IMR-90 (cell line): ENCODE measurements around the gene DIP2C. TPM values are rescaled to one million over a fixed set of nuclear protein-coding genes. Genes with fewer than 3 reads are reported as not detected.

Experiments
- ATAC-seq: fragments of 200-7000 bp; cut with Tn5 transposase; 2 replicates; pipeline ENCODE4 v1.9.1; 2020; ENCODE audit warnings: low read depth, mild to moderate bottlenecking, moderate library complexity
- BruUV-seq: library from RNA; stranded (reverse); fragments of 400-500 nt; replicated peaks from 2 replicates; lab custom pipeline; 2021; lab: Mats Ljungman, UMichigan
- CTCF ChIA-PET: fragments of 300-600 bp; formaldehyde crosslinking; extraction: SDS; loops from one replicate; lab custom pipeline; 2021; ENCODE audit warnings: antibody characterized with exemption; lab: Yijun Ruan, JAX
- POLR2A ChIA-PET: fragments of 300-600 bp; sonication (Branson Sonifier 250); formaldehyde crosslinking; loops from one replicate; lab custom pipeline; 2022; ENCODE audit warnings: antibody characterized with exemption; ENCODE audit not compliant: unreplicated experiment; lab: Charles Lee
- DNase-seq: peaks from one replicate; pipeline ENCODE4 v3.0.0; 2013
- H2AFZ ChIP-seq: replicated peaks from 2 replicates; pipeline ENCODE3; 2013; ENCODE audit warnings: low read length, mild to moderate bottlenecking; ENCODE audit not compliant: poor library complexity
- H2AK5ac ChIP-seq: 2 replicates; pipeline ENCODE4 v1.6.1; 2013; ENCODE audit warnings: low read depth, low read length, inconsistent platforms
- H2AK9ac ChIP-seq: replicated peaks from 2 replicates; pipeline ENCODE3; 2013; ENCODE audit warnings: mild to moderate bottlenecking, low read depth, low read length, moderate library complexity; ENCODE audit not compliant: poor library complexity
- H2BK120ac ChIP-seq: 2 replicates; pipeline ENCODE4 v1.6.1; 2013; ENCODE audit warnings: low read depth, low read length, inconsistent platforms
- H2BK15ac ChIP-seq: 3 replicates; pipeline ENCODE4 v1.6.1; 2013; ENCODE audit warnings: low read depth, low read length, inconsistent platforms
- H2BK20ac ChIP-seq: 2 replicates; pipeline ENCODE4 v1.6.1; 2013; ENCODE audit warnings: low read depth, mild to moderate bottlenecking, inconsistent platforms, low read length, moderate library complexity
- H2BK5ac ChIP-seq: 2 replicates; pipeline ENCODE4 v1.6.1; 2013; ENCODE audit warnings: mild to moderate bottlenecking, low read depth, low read length, inconsistent platforms; ENCODE audit not compliant: poor library complexity, severe bottlenecking
- H3K14ac ChIP-seq: replicated peaks from 2 replicates; pipeline ENCODE4 v1.6.1; 2013; ENCODE audit warnings: low read depth, low read length, inconsistent platforms
- H3K18ac ChIP-seq: 2 replicates; pipeline ENCODE4 v1.6.1; 2013; ENCODE audit warnings: low read depth, low read length, control low read depth
- H3K23ac ChIP-seq: 2 replicates; pipeline ENCODE4 v1.6.1; 2013; ENCODE audit warnings: low read depth, low read length, inconsistent platforms
- H3K27ac ChIP-seq: 2 replicates; pipeline ENCODE4 v1.5.1; 2013; ENCODE audit warnings: mild to moderate bottlenecking, control low read depth, low read length; ENCODE audit not compliant: insufficient read depth
- H3K27me3 ChIP-seq: 2 replicates; pipeline ENCODE4 v1.6.1; 2013; ENCODE audit warnings: low read length; ENCODE audit not compliant: control insufficient read depth, insufficient read depth
- H3K36me3 ChIP-seq: 2 replicates; pipeline ENCODE4 v1.6.1; 2013; ENCODE audit warnings: low read length, mixed read lengths; ENCODE audit not compliant: control insufficient read depth, insufficient read depth
- H3K4ac ChIP-seq: 2 replicates; pipeline ENCODE4 v1.6.1; 2013; ENCODE audit warnings: low read depth, low read length, inconsistent platforms
- H3K4me1 ChIP-seq: 2 replicates; pipeline ENCODE4 v1.6.1; 2013; ENCODE audit warnings: low read length, mixed read lengths; ENCODE audit not compliant: control insufficient read depth, insufficient read depth
- H3K4me2 ChIP-seq: 2 replicates; pipeline ENCODE4 v1.6.1; 2013; ENCODE audit warnings: low read depth, mild to moderate bottlenecking, control low read depth, low read length, moderate library complexity
- H3K4me3 ChIP-seq: 2 replicates; pipeline ENCODE4 v1.5.1; 2013; ENCODE audit warnings: low read depth, mild to moderate bottlenecking, control low read depth, low read length, moderate library complexity; ENCODE audit not compliant: insufficient read depth
- H3K56ac ChIP-seq: 2 replicates; pipeline ENCODE4 v1.6.1; 2013; ENCODE audit warnings: low read length, inconsistent platforms; ENCODE audit not compliant: insufficient read depth; ENCODE audit errors: extremely low read depth
- H3K79me1 ChIP-seq, 2 experiments: 2 replicates each; pipeline ENCODE4 v1.6.1; 2013; ENCODE audit warnings: low read length in 2 of 2, inconsistent platforms in 1 of 2, low read depth in 1 of 2
- H3K9ac ChIP-seq: 2 replicates; pipeline ENCODE4 v1.6.1; 2013; ENCODE audit warnings: low read depth, low read length, control low read depth
- H3K9me1 ChIP-seq: 2 replicates; pipeline ENCODE4 v1.6.1; 2013; ENCODE audit warnings: low read length, inconsistent platforms; ENCODE audit not compliant: insufficient read depth
- H3K9me3 ChIP-seq: 2 replicates; pipeline ENCODE4 v1.6.1; 2013; ENCODE audit warnings: low read length; ENCODE audit not compliant: control insufficient read depth, insufficient read depth
- H4K20me1 ChIP-seq: 2 replicates; pipeline ENCODE4 v1.6.1; 2013; ENCODE audit warnings: low read length, inconsistent platforms; ENCODE audit not compliant: insufficient read depth
- H4K5ac ChIP-seq: 2 replicates; pipeline ENCODE4 v1.6.1; 2013; ENCODE audit warnings: mild to moderate bottlenecking, low read depth, low read length, control low read depth
- H4K8ac ChIP-seq, 2 experiments: 2 replicates each; pipeline ENCODE4 v1.6.1; 2013; ENCODE audit warnings: low read depth in 2 of 2, low read length in 2 of 2, control low read depth in 1 of 2, inconsistent platforms in 1 of 2
- H4K91ac ChIP-seq: 2 replicates; pipeline ENCODE4 v1.6.1; 2013; ENCODE audit warnings: low read depth, low read length, inconsistent platforms; ENCODE audit not compliant: insufficient read depth
- BHLHE40 ChIP-seq: fragments of 150-350 bp; IDR thresholded peaks from 2 replicates; pipeline ENCODE4 v1.6.1; 2016; ENCODE audit warnings: mild to moderate bottlenecking, low read depth, low read length
- CEBPB ChIP-seq: IDR thresholded peaks from 2 replicates; pipeline ENCODE4 v1.6.1; 2012; ENCODE audit warnings: low read depth, low read length, improper control_type of control experiment
- MAFK ChIP-seq: IDR thresholded peaks from 2 replicates; pipeline ENCODE4 v1.6.1; 2012; ENCODE audit warnings: low read depth, low read length, improper control_type of control experiment
- MXI1 ChIP-seq: IDR thresholded peaks from 2 replicates; pipeline ENCODE4 v1.6.1; 2012; ENCODE audit warnings: low read depth, mild to moderate bottlenecking, low read length, moderate library complexity, borderline replicate concordance
- NFE2L2 ChIP-seq: fragments of 150-350 bp; IDR thresholded peaks from 2 replicates; pipeline ENCODE4 v1.6.1; 2016; ENCODE audit warnings: low read depth, mild to moderate bottlenecking, low read length
- SMC3 ChIP-seq: fragments of 150-350 bp; IDR thresholded peaks from 2 replicates; pipeline ENCODE4 v1.6.1; 2016; ENCODE audit warnings: low read depth, mild to moderate bottlenecking, antibody characterized with exemption, low read length, moderate library complexity
- WGBS, 2 experiments: methylation state at CpG; one replicate each; pipeline versions ENCODE4 v1.1.5 to v1.1.7; 2013; ENCODE audit warnings: missing lambda C conversion rate in 2 of 2; ENCODE audit not compliant: insufficient read length in 1 of 2; ENCODE audit errors: extremely low coverage in 2 of 2; 5-methylcytosine and 5-hydroxymethylcytosine counted together
- dilution Hi-C: fragments of 300-500 bp; cut with HindIII; formaldehyde crosslinking; loops from one replicate; pipeline ENCODE4 v1.14.3; 2018; ENCODE audit warnings: low sequenced_read_pairs; ENCODE audit not compliant: unreplicated experiment
- in situ Hi-C: fragments of 300-500 bp; cut with MboI; formaldehyde crosslinking; loops from 3 replicates; pipeline ENCODE4 v1.14.3; 2019; ENCODE audit warnings: low sequenced_read_pairs, inconsistent platforms, mixed read lengths
- intact Hi-C: fragments of 100-400 bp; cut with micrococcal nuclease; formaldehyde crosslinking; loops from 2 replicates; pipeline ENCODE4 v1.10.0; 2022
- polyA plus RNA-seq, 3 experiments: library from polyadenylated mRNA; depleted of rRNA; stranded (reverse); fragments of >200 nt; gene quantifications; 2 replicates each; pipeline ENCODE4 v1.2.3, GENCODE V29; 2012; ENCODE audit warnings: low replicate concordance in 1 of 3
- total RNA-seq: library from RNA; depleted of rRNA; stranded (reverse); fragments of >200 nt; gene quantifications from 2 replicates; pipeline ENCODE4 v1.2.3, GENCODE V29; 2012
- TF ChIP-seq, protein P1 (sequence below): fragments of 150-350 bp; IDR thresholded peaks from 2 replicates; pipeline ENCODE4 v1.6.1; 2016; ENCODE audit warnings: low read depth, mild to moderate bottlenecking, low read length, moderate library complexity, borderline replicate concordance

DIP2C gene
- total and polyA plus RNA-seq, 2 of the 4 experiments (the other 2 are of a cell fraction) = 8.6 to 17.3 TPM

DNA sequence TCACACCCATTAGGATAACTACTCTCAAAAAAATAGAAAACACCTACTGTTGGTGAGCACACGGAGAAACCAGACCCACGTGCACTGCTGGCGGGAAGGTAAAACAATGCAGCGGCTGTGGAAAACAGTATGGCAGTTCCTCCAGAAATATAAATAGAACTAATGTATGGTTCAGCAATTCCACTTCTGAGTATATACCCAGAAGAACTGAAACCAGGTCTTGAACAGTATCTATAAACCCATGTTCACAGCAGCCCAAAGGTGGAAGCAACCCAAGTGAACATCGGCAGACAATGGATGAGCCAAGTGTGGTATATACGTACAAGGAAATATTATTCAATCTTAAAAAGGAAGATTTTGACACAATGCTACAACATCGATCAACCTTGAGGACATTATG, 389.5 kb downstream of the DIP2C start:
- H3K4me1 ChIP-seq = peaks cover 9% of the 10 kb centered on the region
- intact Hi-C loops = no loop called here
- ChIA-PET POLR2A (no interaction called here), CTCF (no interaction called here)
- H3K4me2 ChIP-seq = no peak overlapping the region
- H3K56ac ChIP-seq = no peak overlapping the region
- no peak overlapping the region for H2AFZ ChIP-seq
- H3K18ac ChIP-seq = no peak overlapping the region
- DNase-seq (no peak), ATAC-seq (no peak)
- no peaks in the 10 kb centered on the region for H3K9me3 ChIP-seq
- H3K36me3 ChIP-seq = peaks cover 22% of the 10 kb centered on the region
- TF ChIP-seq MXI1 (no peak), MAFK (no peak), NFE2L2 (no peak), BHLHE40 (no peak), CEBPB (no peak), SMC3 (no peak)
- TF ChIP-seq, protein P1, sequence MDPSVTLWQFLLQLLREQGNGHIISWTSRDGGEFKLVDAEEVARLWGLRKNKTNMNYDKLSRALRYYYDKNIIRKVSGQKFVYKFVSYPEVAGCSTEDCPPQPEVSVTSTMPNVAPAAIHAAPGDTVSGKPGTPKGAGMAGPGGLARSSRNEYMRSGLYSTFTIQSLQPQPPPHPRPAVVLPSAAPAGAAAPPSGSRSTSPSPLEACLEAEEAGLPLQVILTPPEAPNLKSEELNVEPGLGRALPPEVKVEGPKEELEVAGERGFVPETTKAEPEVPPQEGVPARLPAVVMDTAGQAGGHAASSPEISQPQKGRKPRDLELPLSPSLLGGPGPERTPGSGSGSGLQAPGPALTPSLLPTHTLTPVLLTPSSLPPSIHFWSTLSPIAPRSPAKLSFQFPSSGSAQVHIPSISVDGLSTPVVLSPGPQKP = no peak
- H3K23ac ChIP-seq = no peak overlapping the region
- no peak overlapping the region for H4K8ac ChIP-seq
- no peak overlapping the region for H4K91ac ChIP-seq
- H2AK9ac ChIP-seq = no peak overlapping the region
- no TSS peak for BruUV-seq
- peaks cover 3% of the 10 kb centered on the region; the same call in 1 of the 2 replicates for H4K20me1 ChIP-seq
- dilution Hi-C loops = no loop called here
- H2BK5ac ChIP-seq = no peak overlapping the region
- H2BK120ac ChIP-seq = no peak overlapping the region
- H3K27me3 ChIP-seq = no peaks in the 10 kb centered on the region
- H3K9ac ChIP-seq = no peak overlapping the region
- peaks cover 23% of the 10 kb centered on the region for H3K9me1 ChIP-seq
- WGBS, 2 experiments = no CpG with 5 or more reads among the region's 7 CpGs
- peaks cover 7 to 39% of the 10 kb centered on the region in 2 experiments; a peak in 3 of 4 replicates for H3K79me1 ChIP-seq
- no peak overlapping the region for H3K27ac ChIP-seq
- in situ Hi-C loops = no loop called here
- no peak overlapping the region for H2BK15ac ChIP-seq
- no peak overlapping the region for H3K14ac ChIP-seq
- H4K5ac ChIP-seq = no peak overlapping the region
- H2AK5ac ChIP-seq = no peak overlapping the region
- no peak overlapping the region for H3K4me3 ChIP-seq
- no peak overlapping the region for H2BK20ac ChIP-seq
- no peak overlapping the region for H3K4ac ChIP-seq
